Caco-2 (cell line): Measurements from ENCODE around the gene BDKRB1. TPM values are rescaled to one million over a fixed set of nuclear protein-coding genes. Genes with fewer than 3 reads are reported as not detected.

Experiments
- BruUV-seq: library from RNA; stranded (reverse); fragments of 400-500 nt; replicated peaks from 2 replicates; lab custom pipeline; 2021; lab: Mats Ljungman, UMichigan
- CTCF ChIA-PET: fragments of 300-600 bp; sonication (Branson Sonifier 250); formaldehyde crosslinking; loops from one replicate; lab custom pipeline; 2022; ENCODE audit warnings: antibody characterized with exemption; lab: Charles Lee
- POLR2A ChIA-PET: fragments of 300-600 bp; sonication (Branson Sonifier 250); formaldehyde crosslinking; loops from one replicate; lab custom pipeline; 2022; ENCODE audit warnings: antibody characterized with exemption; lab: Charles Lee
- DNase-seq, 2 experiments: peaks; one replicate each; pipeline versions ENCODE4 v3.0.0 to v3.0.0-alpha.2; 2020 to 2022
- H3K27me3 ChIP-seq: replicated peaks from 2 replicates; pipeline ENCODE4 v1.6.0; 2011; ENCODE audit warnings: low read length; ENCODE audit not compliant: control insufficient read depth, insufficient read depth
- H3K36me3 ChIP-seq: 2 replicates; pipeline ENCODE4 v1.5.1; 2011; ENCODE audit warnings: low read length; ENCODE audit not compliant: control insufficient read depth, insufficient read depth
- H3K4me1 ChIP-seq: fragments of 250-450 bp; sonication (Bioruptor Pico); 2 replicates; pipeline ENCODE4 v1.5.1; 2020; ENCODE audit warnings: mild to moderate bottlenecking
- H3K4me3 ChIP-seq: 2 replicates; pipeline ENCODE4 v1.5.1; 2011; ENCODE audit warnings: low read depth, mild to moderate bottlenecking, control low read depth, low read length
- H3K9me3 ChIP-seq: fragments of 250-450 bp; sonication (Bioruptor Pico); 2 replicates; pipeline ENCODE4 v1.5.1; 2020; ENCODE audit warnings: mild to moderate bottlenecking, moderate library complexity
- H3K27ac Mint-ChIP-seq: one replicate; pipeline ENCODE4 v1.8.0; 2022; ENCODE audit warnings: mixed read lengths; ENCODE audit not compliant: unreplicated experiment
- H3K27me3 Mint-ChIP-seq: one replicate; pipeline ENCODE4 v1.8.0; 2022; ENCODE audit warnings: mixed read lengths; ENCODE audit not compliant: insufficient read depth, unreplicated experiment
- H3K36me3 Mint-ChIP-seq: one replicate; pipeline ENCODE4 v1.8.0; 2022; ENCODE audit warnings: mild to moderate bottlenecking, mixed read lengths; ENCODE audit not compliant: insufficient read depth, unreplicated experiment
- H3K4me1 Mint-ChIP-seq: one replicate; pipeline ENCODE4 v1.8.0; 2022; ENCODE audit warnings: low read depth, mixed read lengths; ENCODE audit not compliant: unreplicated experiment
- H3K4me3 Mint-ChIP-seq: one replicate; pipeline ENCODE4 v1.8.0; 2022; ENCODE audit warnings: mild to moderate bottlenecking, moderate library complexity, mixed read lengths; ENCODE audit not compliant: unreplicated experiment
- H3K9me3 Mint-ChIP-seq: one replicate; pipeline ENCODE4 v1.8.0; 2022; ENCODE audit warnings: mixed read lengths; ENCODE audit not compliant: unreplicated experiment
- CTCF ChIP-seq, 2 experiments: fragments of 200-600 bp in 1 of 2; IDR thresholded peaks; 1 replicate in 1 of 2; 2 replicates in 1 of 2; pipeline versions ENCODE4 v1.5.1 to v1.8.0; 2011 to 2022; ENCODE audit warnings: antibody characterized with exemption in 1 of 2, control low read depth in 1 of 2, inconsistent platforms in 1 of 2, low read depth in 1 of 2, low read length in 1 of 2, mild to moderate bottlenecking in 1 of 2, moderate library complexity in 1 of 2; ENCODE audit not compliant: insufficient read depth in 1 of 2, severe bottlenecking in 1 of 2, unreplicated experiment in 1 of 2
- intact Hi-C: fragments of 100-400 bp; cut with micrococcal nuclease; formaldehyde crosslinking; loops from one replicate; pipeline ENCODE4 v1.10.0; 2022; ENCODE audit not compliant: unreplicated experiment
- total RNA-seq: library from RNA; stranded (reverse); gene quantifications from 2 replicates; pipeline ENCODE4 v1.2.3, GENCODE V29; 2022

Gene BDKRB1
- total RNA-seq, 1 experiment from 2014 or later = 0.18 TPM

DNA sequence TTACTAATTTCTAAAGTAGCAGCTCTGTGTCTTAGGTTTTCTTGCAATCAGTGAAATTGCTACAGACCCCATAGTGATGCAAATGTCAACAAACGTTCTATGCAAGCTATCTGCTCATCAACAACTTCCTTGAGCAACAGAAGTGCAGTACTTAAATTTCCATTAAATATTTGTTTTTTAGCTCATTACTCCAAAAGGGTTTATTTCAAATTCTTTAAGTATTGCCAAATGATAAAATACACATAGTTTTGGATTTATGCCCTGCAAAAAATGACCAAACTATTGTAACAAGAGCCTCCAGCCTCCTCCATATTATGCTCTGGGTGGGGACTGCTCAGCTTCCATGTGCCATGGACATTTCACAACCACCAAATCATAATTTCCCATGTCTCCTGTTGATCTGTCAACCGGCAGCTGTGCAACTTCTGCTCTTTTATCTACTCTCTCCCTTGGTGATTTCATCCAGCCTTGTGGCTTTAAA, 4.4 kb downstream of the BDKRB1 start:
- no peaks in the 10 kb centered on the region for H3K36me3 Mint-ChIP-seq
- H3K27ac Mint-ChIP-seq = no peak overlapping the region
- Histone ChIP-seq H3K27me3 (no peaks in the 10 kb centered on the region), H3K9me3 (no peaks in the 10 kb centered on the region; the same call in 1 of the 2 replicates), H3K36me3 (no peaks in the 10 kb centered on the region), H3K4me3 (no peak overlapping the region), H3K4me1 (0 out of 2 replicates have a peak, but pooled peaks cover 6% of the 10 kb centered on the region)
- CTCF ChIA-PET = interaction anchor here (0.7 to 1.0 kb wide), 2 partner anchors 160 to 162 kb away, joined by 3 to 4 read pairs; no protein-coding TSS in a partner anchor
- no peak overlapping the region for H3K4me3 Mint-ChIP-seq
- H3K27me3 Mint-ChIP-seq = no peaks in the 10 kb centered on the region
- H3K9me3 Mint-ChIP-seq = no peaks in the 10 kb centered on the region
- POLR2A ChIA-PET = interaction anchor here (0.7 kb wide), 1 partner anchor 18 kb away, joined by 4 read pairs; no protein-coding TSS in a partner anchor
- no TSS peak for BruUV-seq
- TF ChIP-seq CTCF (IDR thresholded peaks at IDR 0.05; ENCODE audit: insufficient read depth in 1 of 2, low read depth in 1 of 2, low read length in 1 of 2, severe bottlenecking in 1 of 2, unreplicated experiment in 1 of 2) = no peak
- H3K4me1 Mint-ChIP-seq = peaks cover 9% of the 10 kb centered on the region
- no peak for DNase-seq
- intact Hi-C loops = no loop called here

DNA sequence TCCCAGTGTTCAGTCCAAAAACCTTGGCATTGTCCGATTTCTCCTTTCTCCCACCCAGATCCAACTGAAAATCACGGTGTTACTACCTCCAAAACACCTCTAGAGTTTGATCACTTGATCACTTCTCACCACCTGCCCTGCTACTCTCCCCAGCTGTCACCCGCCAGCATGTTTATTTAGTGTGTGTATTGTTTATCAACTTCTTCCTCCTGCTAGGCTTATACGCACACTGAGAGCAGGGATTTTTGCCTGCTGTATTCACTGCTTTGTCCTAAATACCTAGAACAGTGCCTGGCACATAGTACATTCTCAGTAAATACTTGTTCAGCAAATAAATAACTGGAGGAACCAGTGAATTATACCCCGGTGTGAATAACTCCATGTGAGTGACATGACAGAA, 5.0 kb downstream of the BDKRB1 start:
- no peak for DNase-seq
- Mint-ChIP-seq H3K36me3 (no peaks in the 10 kb centered on the region), H3K4me3 (no peak overlapping the region), H3K9me3 (no peaks in the 10 kb centered on the region), H3K27me3 (no peaks in the 10 kb centered on the region), H3K27ac (no peak overlapping the region), H3K4me1 (peaks cover 9% of the 10 kb centered on the region)
- ChIA-PET POLR2A (no interaction called here), CTCF (interaction anchor here (1.8 kb wide), 1 partner anchor 160 kb away, joined by 12 read pairs; no protein-coding TSS in a partner anchor)
- Histone ChIP-seq H3K4me1 (0 out of 2 replicates have a peak, but pooled peaks cover 6% of the 10 kb centered on the region), H3K36me3 (no peaks in the 10 kb centered on the region), H3K9me3 (no peaks in the 10 kb centered on the region; the same call in 1 of the 2 replicates), H3K4me3 (no peak overlapping the region), H3K27me3 (no peaks in the 10 kb centered on the region)
- intact Hi-C loops = no loop called here
- BruUV-seq = no TSS peak
- no peak for TF ChIP-seq CTCF (IDR thresholded peaks at IDR 0.05; ENCODE audit: insufficient read depth in 1 of 2, low read depth in 1 of 2, low read length in 1 of 2, severe bottlenecking in 1 of 2, unreplicated experiment in 1 of 2)

GRCh38 chr14:96261772-96262655, 6.0 kb downstream of the BDKRB1 start:
- Histone ChIP-seq H3K4me3 (no peak overlapping the region), H3K4me1 (0 out of 2 replicates have a peak, but pooled peaks cover 6% of the 10 kb centered on the region), H3K36me3 (no peaks in the 10 kb centered on the region), H3K27me3 (no peaks in the 10 kb centered on the region), H3K9me3 (no peaks in the 10 kb centered on the region; the same call in 1 of the 2 replicates)
- Mint-ChIP-seq H3K36me3 (no peaks in the 10 kb centered on the region), H3K27ac (no peak overlapping the region), H3K9me3 (no peaks in the 10 kb centered on the region), H3K4me1 (peaks cover 15% of the 10 kb centered on the region), H3K4me3 (no peak overlapping the region), H3K27me3 (no peaks in the 10 kb centered on the region)
- peak in 1 of 2 experiments; percentile 20 for TF ChIP-seq CTCF (IDR thresholded peaks at IDR 0.05; ENCODE audit: insufficient read depth in 1 of 2, low read depth in 1 of 2, low read length in 1 of 2, severe bottlenecking in 1 of 2, unreplicated experiment in 1 of 2)
- BruUV-seq = no TSS peak
- intact Hi-C loops = no loop called here
- ChIA-PET CTCF (interaction anchor here (0.6 to 1.8 kb wide), 3 partner anchors 58 to 161 kb away, joined by 3 to 12 read pairs (median 6); partner anchors contain the start of gene BDKRB2), POLR2A (no interaction called here)
- DNase-seq = no peak
